ENCODE measurements around the gene NQO2.

Gene NQO2

DNA sequence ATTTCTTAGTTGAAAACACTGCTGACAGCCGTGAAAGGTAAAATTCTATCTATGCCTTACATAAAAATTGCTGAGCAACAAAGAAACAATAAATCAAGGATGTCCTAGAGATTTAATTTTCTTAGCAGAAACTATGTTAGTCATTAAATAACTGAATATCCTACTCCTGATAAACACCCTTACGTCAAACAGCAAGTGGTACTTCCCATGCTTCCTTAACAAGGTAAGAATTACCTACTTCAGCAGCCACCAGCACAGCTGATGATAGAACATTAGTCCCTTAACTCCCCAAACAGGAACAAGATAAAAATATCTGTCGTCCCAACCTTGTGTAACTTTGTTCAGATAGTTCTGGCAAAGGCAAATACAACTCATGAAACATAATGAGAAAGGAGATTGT, 37.1 kb upstream of the NQO2 start:
- DNase-seq (ENCODE audit: low spot score) = no peak
- TF ChIP-seq, protein P1, sequence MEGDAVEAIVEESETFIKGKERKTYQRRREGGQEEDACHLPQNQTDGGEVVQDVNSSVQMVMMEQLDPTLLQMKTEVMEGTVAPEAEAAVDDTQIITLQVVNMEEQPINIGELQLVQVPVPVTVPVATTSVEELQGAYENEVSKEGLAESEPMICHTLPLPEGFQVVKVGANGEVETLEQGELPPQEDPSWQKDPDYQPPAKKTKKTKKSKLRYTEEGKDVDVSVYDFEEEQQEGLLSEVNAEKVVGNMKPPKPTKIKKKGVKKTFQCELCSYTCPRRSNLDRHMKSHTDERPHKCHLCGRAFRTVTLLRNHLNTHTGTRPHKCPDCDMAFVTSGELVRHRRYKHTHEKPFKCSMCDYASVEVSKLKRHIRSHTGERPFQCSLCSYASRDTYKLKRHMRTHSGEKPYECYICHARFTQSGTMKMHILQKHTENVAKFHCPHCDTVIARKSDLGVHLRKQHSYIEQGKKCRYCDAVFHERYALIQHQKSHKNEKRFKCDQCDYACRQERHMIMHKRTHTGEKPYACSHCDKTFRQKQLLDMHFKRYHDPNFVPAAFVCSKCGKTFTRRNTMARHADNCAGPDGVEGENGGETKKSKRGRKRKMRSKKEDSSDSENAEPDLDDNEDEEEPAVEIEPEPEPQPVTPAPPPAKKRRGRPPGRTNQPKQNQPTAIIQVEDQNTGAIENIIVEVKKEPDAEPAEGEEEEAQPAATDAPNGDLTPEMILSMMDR (IDR thresholded peaks at IDR 0.05; ENCODE audit: extremely low read depth, missing control alignments) = no peak

DNA sequence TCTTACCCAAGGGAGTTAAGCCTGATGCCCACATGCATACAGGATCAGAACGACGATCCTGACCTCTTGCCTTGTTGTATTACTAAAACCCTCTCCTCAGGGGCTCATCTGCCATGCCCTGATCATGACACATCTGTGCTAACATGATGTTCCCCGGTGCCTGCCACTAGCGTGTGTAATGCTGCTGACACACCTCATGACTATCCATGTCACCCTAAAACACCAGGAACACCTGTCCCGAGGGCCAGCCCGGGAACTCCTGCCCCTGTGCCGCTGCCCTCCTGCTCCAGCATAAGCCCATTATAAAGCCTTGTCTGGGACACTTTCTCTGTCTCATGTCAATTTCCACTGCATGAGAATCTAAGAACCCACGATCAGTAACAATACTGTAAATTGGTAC, 35.9 kb upstream of the NQO2 start:
- TF ChIP-seq, protein P1 (IDR thresholded peaks at IDR 0.05; ENCODE audit: extremely low read depth, missing control alignments) = no peak

DNA sequence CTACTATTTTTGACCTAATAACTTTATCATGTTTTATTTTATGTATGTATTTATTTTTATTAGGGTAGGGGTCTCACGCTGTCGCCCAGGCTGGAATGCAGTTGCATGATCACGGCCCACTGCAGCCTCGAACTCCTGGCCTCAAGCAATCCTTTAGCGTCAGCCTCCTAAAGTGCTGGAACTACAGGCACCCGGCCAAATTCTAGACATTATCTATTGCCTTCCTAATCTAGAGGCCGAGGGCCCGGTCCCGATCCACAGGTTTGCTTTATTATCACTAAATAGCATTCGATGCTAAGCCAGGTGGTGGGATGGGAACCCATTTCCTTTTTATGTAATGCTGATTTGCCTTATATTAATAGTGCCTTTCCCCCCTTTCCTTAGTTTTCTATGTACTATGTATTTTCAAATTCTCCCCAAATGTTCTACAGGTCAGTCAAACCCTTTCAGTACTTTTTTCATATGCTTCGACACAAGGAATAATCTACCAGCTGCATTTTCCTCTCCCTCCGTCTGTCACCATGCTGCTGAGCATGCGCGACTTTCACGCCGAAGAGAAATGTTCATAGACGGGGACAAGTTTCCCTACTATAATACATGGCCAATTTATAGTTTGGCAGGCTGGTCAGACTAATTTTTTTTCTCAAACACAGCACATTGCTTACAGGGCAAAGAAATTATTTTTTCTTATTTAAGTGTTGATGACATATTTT, 34.7 kb upstream of the NQO2 start:
- no peak for DNase-seq (ENCODE audit: low spot score)
- TF ChIP-seq, protein P1 (IDR thresholded peaks at IDR 0.05; ENCODE audit: extremely low read depth, missing control alignments) = no peak

More for the DNA sequence above, 35.9 kb upstream of the NQO2 start:
- DNase-seq (ENCODE audit: low spot score) = no peak

DNA sequence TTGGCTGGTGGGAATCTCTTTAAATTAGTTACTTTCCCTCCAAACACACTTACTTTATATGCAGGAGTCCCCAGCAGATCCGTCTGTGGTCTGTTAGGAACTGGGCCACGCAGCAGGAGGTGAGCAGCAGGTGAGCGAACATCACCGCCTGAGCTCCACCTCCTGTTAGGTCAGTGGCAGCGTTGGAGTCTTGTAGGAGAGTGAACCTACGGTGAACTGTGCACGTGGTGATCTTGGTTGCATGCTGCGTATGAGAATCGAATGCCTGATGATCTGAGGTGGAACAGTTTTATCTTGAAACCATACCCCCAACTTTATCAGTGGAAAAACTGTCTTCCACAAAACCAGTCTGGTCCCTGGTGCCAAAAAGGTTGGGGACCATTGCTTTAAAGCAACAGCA, 33.3 kb upstream of the NQO2 start:
- TF ChIP-seq, protein P1 (IDR thresholded peaks at IDR 0.05; ENCODE audit: extremely low read depth, missing control alignments) = no peak
- no peak for DNase-seq (ENCODE audit: low spot score)

DNA sequence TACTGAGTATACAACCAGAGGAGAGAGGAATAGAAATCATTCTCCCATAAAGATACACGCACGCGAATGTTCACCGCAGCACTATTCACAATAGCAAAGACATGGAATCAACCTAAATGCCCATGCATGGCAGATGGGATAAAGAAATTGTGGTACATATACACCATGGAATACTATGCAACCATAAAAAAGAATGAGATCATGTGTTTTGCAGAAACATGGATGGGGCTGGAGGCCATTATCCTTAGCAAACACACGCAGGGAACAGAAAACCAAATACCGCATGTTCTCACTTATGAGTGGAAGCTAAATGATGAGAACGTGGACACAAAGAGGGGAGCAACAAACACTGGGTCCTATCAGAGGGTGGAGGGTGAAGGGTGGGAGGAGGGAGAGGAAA, 31.8 kb upstream of the NQO2 start:
- TF ChIP-seq, protein P1 (IDR thresholded peaks at IDR 0.05; ENCODE audit: extremely low read depth, missing control alignments) = no peak
- no peak for DNase-seq (ENCODE audit: low spot score)

- TF ChIP-seq, protein P1 (IDR thresholded peaks at IDR 0.05; ENCODE audit: extremely low read depth, missing control alignments) = no peak
- no peak for DNase-seq (ENCODE audit: low spot score)
These were observed 31.0 kb upstream of the NQO2 start for GRCh38 chr6:2968600-2969135.

DNA sequence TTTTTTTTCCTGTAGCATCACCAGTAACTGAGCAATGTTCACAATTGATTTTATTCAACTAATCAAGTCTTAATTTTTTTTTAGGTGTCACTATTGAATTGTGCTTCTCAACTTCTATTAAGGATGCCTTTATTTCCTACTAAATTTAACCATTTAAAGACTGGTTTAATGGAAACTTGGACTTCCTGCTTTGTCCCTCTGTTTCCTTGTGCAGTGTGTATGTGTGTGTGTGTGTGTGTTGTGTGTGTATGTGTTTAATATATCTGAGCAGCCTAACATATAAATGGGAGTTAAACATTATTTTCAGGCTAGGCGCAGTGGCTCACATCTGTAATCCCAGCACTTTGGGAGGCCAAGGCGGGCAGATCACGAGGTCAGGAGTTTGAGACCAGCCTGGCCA, 30.1 kb upstream of the NQO2 start:
- DNase-seq (ENCODE audit: low spot score) = no peak
- TF ChIP-seq, protein P1 (IDR thresholded peaks at IDR 0.05; ENCODE audit: extremely low read depth, missing control alignments) = no peak
